MM.1S (cell line): ENCODE results near the gene ADAM23.

Source experiments
- DNase-seq: peaks from one replicate; pipeline ENCODE4 v3.0.0-alpha.2; 2015
- H2AFZ ChIP-seq: fragments of 300-600 bp; sonication (generic); 2 replicates; pipeline ENCODE4 v1.6.0; 2016; ENCODE audit warnings: antibody characterized with exemption, low read length
- H3F3A ChIP-seq: fragments of 300-600 bp; sonication (generic); 2 replicates; pipeline ENCODE4 v1.6.1; 2016; ENCODE audit warnings: mild to moderate bottlenecking, antibody characterized with exemption, low read length, moderate library complexity, mixed read lengths; ENCODE audit not compliant: insufficient read depth
- H3K27ac ChIP-seq: fragments of 300-600 bp; sonication (generic); 2 replicates; pipeline ENCODE4 v1.5.1; 2016; ENCODE audit warnings: mild to moderate bottlenecking, low read length
- H3K27me3 ChIP-seq: fragments of 300-600 bp; sonication (generic); replicated peaks from 2 replicates; pipeline ENCODE4 v1.6.0; 2016; ENCODE audit warnings: low read length; ENCODE audit not compliant: insufficient read depth
- H3K36me3 ChIP-seq: fragments of 300-600 bp; sonication (generic); replicated peaks from 2 replicates; pipeline ENCODE4 v1.6.1; 2016; ENCODE audit warnings: mild to moderate bottlenecking, low read length, mixed read lengths; ENCODE audit not compliant: insufficient read depth
- H3K4me1 ChIP-seq: fragments of 300-600 bp; sonication (generic); 2 replicates; pipeline ENCODE4 v1.6.1; 2016; ENCODE audit warnings: low read length, mixed read lengths
- H3K4me2 ChIP-seq: fragments of 300-600 bp; sonication (generic); 2 replicates; pipeline ENCODE4 v1.6.0; 2016; ENCODE audit warnings: low read depth, low read length
- H3K4me3 ChIP-seq: fragments of 300-600 bp; sonication (generic); 2 replicates; pipeline ENCODE4 v1.5.1; 2016; ENCODE audit warnings: low read length, mixed read lengths
- H3K79me2 ChIP-seq: fragments of 300-600 bp; sonication (generic); 2 replicates; pipeline ENCODE4 v1.6.1; 2016; ENCODE audit warnings: mixed run types, low read length, mixed read lengths
- H3K9ac ChIP-seq: fragments of 300-600 bp; sonication (generic); 2 replicates; pipeline ENCODE4 v1.6.1; 2016; ENCODE audit warnings: low read length, mixed read lengths
- H3K9me2 ChIP-seq: fragments of 300-600 bp; sonication (generic); replicated peaks from 2 replicates; pipeline ENCODE4 v1.6.1; 2016; ENCODE audit warnings: mild to moderate bottlenecking, low read length, mixed read lengths; ENCODE audit not compliant: insufficient read depth
- H3K9me3 ChIP-seq: fragments of 300-600 bp; sonication (generic); replicated peaks from 2 replicates; pipeline ENCODE4 v1.6.1; 2016; ENCODE audit warnings: mild to moderate bottlenecking, low read length, mixed read lengths; ENCODE audit not compliant: insufficient read depth
- H4K20me1 ChIP-seq: fragments of 300-600 bp; sonication (generic); 2 replicates; pipeline ENCODE4 v1.6.1; 2016; ENCODE audit warnings: mild to moderate bottlenecking, low read length, moderate library complexity, mixed read lengths; ENCODE audit not compliant: insufficient read depth
- EZH2 ChIP-seq: fragments of 300-600 bp; sonication (generic); optimal IDR thresholded peaks from 2 replicates; pipeline ENCODE3; 2017; ENCODE audit warnings: low read depth, mild to moderate bottlenecking, antibody characterized with exemption, low read length, mixed read lengths
- EZH2phosphoT487 ChIP-seq: fragments of 300-600 bp; sonication (generic); IDR thresholded peaks from 2 replicates; pipeline ENCODE4 v1.6.1; 2018; ENCODE audit warnings: antibody characterized with exemption, low read length
- TF ChIP-seq, protein P1 (sequence below): fragments of 300-600 bp; sonication (generic); IDR thresholded peaks from 2 replicates; pipeline ENCODE4 v1.5.1; 2016; ENCODE audit warnings: antibody characterized with exemption, low read length, mixed read lengths

Gene ADAM23

DNA sequence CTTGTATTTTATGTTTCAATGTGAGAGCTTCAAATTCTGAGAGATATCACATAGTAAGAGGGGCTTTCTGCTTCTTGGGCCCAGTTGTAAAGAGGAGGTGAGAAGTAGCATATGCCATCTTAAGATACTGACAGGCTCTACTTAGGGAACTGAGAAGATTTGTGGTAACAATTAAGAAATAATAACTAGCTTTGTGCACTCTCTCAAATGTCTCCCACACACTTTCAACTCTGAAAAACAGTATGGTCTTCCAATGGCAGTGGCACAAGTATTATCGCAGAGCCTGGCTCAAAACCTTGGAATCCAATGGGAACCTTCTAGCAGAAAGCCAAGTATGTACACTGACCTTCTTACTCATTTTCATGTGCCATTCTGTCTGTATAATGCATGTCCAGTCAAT, 118.6 kb downstream of the ADAM23 start:
- H3K4me2 ChIP-seq = no peak overlapping the region
- H3K27me3 ChIP-seq = no peaks in the 10 kb centered on the region
- H3K27ac ChIP-seq = no peak overlapping the region
- H3K9ac ChIP-seq = no peak overlapping the region
- H3K4me3 ChIP-seq = no peak overlapping the region
- H3K9me2 ChIP-seq = no peaks in the 10 kb centered on the region
- H4K20me1 ChIP-seq = no peaks in the 10 kb centered on the region
- no peak for TF ChIP-seq EZH2phosphoT487
- TF ChIP-seq EZH2 = no peak
- TF ChIP-seq, protein P1, sequence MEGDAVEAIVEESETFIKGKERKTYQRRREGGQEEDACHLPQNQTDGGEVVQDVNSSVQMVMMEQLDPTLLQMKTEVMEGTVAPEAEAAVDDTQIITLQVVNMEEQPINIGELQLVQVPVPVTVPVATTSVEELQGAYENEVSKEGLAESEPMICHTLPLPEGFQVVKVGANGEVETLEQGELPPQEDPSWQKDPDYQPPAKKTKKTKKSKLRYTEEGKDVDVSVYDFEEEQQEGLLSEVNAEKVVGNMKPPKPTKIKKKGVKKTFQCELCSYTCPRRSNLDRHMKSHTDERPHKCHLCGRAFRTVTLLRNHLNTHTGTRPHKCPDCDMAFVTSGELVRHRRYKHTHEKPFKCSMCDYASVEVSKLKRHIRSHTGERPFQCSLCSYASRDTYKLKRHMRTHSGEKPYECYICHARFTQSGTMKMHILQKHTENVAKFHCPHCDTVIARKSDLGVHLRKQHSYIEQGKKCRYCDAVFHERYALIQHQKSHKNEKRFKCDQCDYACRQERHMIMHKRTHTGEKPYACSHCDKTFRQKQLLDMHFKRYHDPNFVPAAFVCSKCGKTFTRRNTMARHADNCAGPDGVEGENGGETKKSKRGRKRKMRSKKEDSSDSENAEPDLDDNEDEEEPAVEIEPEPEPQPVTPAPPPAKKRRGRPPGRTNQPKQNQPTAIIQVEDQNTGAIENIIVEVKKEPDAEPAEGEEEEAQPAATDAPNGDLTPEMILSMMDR = no peak
- no peak overlapping the region for H2AFZ ChIP-seq
- H3K9me3 ChIP-seq = no peaks in the 10 kb centered on the region
- no peaks in the 10 kb centered on the region for H3K79me2 ChIP-seq
- peaks cover 5% of the 10 kb centered on the region; the same call in 1 of the 2 replicates for H3K4me1 ChIP-seq
- H3K36me3 ChIP-seq = no peaks in the 10 kb centered on the region
- peaks cover 4% of the 10 kb centered on the region; the same call in 1 of the 2 replicates for H3F3A ChIP-seq
- no peak for DNase-seq

DNA sequence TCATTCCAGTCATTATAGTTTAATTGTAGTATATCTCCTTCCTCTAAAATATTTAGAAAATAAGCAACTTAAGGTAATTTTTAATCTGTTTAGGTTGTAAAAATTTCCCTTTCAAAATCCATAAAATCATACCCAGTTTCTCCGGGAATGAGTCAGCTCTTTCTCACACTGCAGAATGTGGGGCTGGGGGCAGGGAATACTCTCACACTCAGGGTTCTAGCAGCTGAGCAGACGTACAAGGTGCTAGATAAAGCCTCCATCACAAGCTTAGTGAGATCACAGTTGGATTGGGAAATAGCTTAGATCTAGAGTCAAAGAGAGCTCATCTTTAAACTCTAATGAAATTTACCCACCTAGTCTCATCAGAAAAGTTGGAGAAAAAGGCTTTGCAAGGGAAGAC, 119.0 kb downstream of the ADAM23 start:
- TF ChIP-seq EZH2 (no peak), EZH2phosphoT487 (no peak)
- TF ChIP-seq, protein P1 = no peak

DNA sequence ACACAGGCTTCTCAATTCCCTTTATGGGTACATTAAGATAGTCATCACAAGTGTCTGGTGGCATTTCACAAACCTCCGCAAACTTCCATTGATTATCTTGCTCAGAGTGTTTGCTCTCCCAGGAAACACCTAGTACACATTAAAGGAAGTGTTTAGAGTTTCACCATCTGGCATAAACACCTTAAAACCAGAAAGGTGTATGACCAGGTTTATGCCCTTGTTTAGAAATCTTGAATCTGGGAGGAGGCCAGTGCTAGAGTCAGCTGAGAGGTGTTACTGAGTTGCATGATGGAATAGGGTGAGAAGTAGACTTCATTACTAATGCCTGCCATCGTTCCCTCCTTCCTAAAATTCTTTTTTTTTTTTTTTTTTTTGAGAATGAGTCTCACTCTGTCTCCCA, 120.0 kb downstream of the ADAM23 start:
- Histone ChIP-seq H2AFZ (no peak overlapping the region), H3K4me3 (no peak overlapping the region), H3K4me1 (peaks cover 4% of the 10 kb centered on the region; the same call in 1 of the 2 replicates), H3K27ac (no peak overlapping the region), H4K20me1 (no peaks in the 10 kb centered on the region), H3K4me2 (no peak overlapping the region), H3K79me2 (no peaks in the 10 kb centered on the region), H3K27me3 (no peaks in the 10 kb centered on the region), H3K9me3 (no peaks in the 10 kb centered on the region), H3F3A (peaks cover under 1% of the 10 kb centered on the region; the same call in 1 of the 2 replicates), H3K9me2 (no peaks in the 10 kb centered on the region), H3K9ac (no peak overlapping the region), H3K36me3 (no peaks in the 10 kb centered on the region)
- no peak for DNase-seq
- TF ChIP-seq EZH2 (no peak), EZH2phosphoT487 (no peak)
- TF ChIP-seq, protein P1 = no peak

More for the DNA sequence above, 119.0 kb downstream of the ADAM23 start:
- Histone ChIP-seq H3K9me3 (no peaks in the 10 kb centered on the region), H3K27ac (no peak overlapping the region), H4K20me1 (no peaks in the 10 kb centered on the region), H3K4me1 (peaks cover 5% of the 10 kb centered on the region; the same call in 1 of the 2 replicates), H3K9me2 (no peaks in the 10 kb centered on the region), H3K9ac (no peak overlapping the region), H3K36me3 (no peaks in the 10 kb centered on the region), H3K4me2 (no peak overlapping the region), H3K4me3 (no peak overlapping the region), H3K27me3 (no peaks in the 10 kb centered on the region), H2AFZ (no peak overlapping the region), H3F3A (peaks cover 4% of the 10 kb centered on the region; the same call in 1 of the 2 replicates), H3K79me2 (no peaks in the 10 kb centered on the region)
- no peak for DNase-seq
